HepG2 (cell line): ENCODE measurements around the gene KIAA0319L. TPM values are rescaled to one million over a fixed set of nuclear protein-coding genes. Genes with fewer than 3 reads are reported as not detected.

Experiments
- ATAC-seq: fragments of 200-7000 bp; cut with Tn5 transposase; 3 replicates; pipeline ENCODE4 v1.9.1; 2020; ENCODE audit warnings: mild to moderate bottlenecking, moderate library complexity
- BruUV-seq: library from RNA; stranded (reverse); fragments of 400-500 nt; replicated peaks from 2 replicates; lab custom pipeline; 2021; lab: Mats Ljungman, UMichigan
- CTCF ChIA-PET: fragments of 300-600 bp; formaldehyde crosslinking; extraction: SDS; loops from one replicate; lab custom pipeline; 2021; ENCODE audit warnings: low total read pairs, inconsistent platforms, low intra/inter-chr PET ratio; lab: Yijun Ruan, JAX
- POLR2A ChIA-PET: fragments of 350-600 bp; sonication (Branson Sonifier 250); formaldehyde crosslinking; loops from one replicate; lab custom pipeline; 2020; ENCODE audit warnings: antibody characterized with exemption, inconsistent platforms; lab: Yijun Ruan, JAX
- DNase-seq: peaks from one replicate; pipeline ENCODE4 v3.0.0-alpha.2; 2015; ENCODE audit warnings: low spot score
- FAIRE-seq: peaks from 3 replicates; lab custom pipeline; 2011; peaks lifted over from hg19 to GRCh38; lab: Jason Lieb, UNC
- H2AFZ ChIP-seq: one replicate; pipeline ENCODE4 v1.6.1; 2011; ENCODE audit warnings: low read length, inconsistent platforms
- H3K27ac ChIP-seq: fragments of 300-600 bp; 3 replicates; pipeline ENCODE4 v1.8.0; 2011; ENCODE audit warnings: mixed run types, mild to moderate bottlenecking, mixed read lengths, low read length, inconsistent platforms; ENCODE audit not compliant: insufficient read depth; ENCODE audit errors: extremely low read length
- H3K27me3 ChIP-seq, 2 experiments: fragments of 200-600 bp in 1 of 2; 2 replicates in 1 of 2; 3 replicates in 1 of 2; pipeline versions ENCODE4 v1.6.0 to v1.8.0; 2011; ENCODE audit warnings: low read length in 2 of 2, mild to moderate bottlenecking in 2 of 2, moderate library complexity in 2 of 2, inconsistent platforms in 1 of 2; ENCODE audit not compliant: insufficient read depth in 2 of 2, control insufficient read depth in 1 of 2
- H3K36me3 ChIP-seq, 2 experiments: fragments of 200-600 bp in 1 of 2; replicated peaks in 1 of 2; 2 replicates in 1 of 2; 3 replicates in 1 of 2; pipeline versions ENCODE4 v1.5.1 to v1.8.0; 2011; ENCODE audit warnings: low read length in 2 of 2, inconsistent platforms in 1 of 2; ENCODE audit not compliant: insufficient read depth in 2 of 2, control insufficient read depth in 1 of 2
- H3K4me1 ChIP-seq: 2 replicates; pipeline ENCODE4 v1.5.1; 2012; ENCODE audit warnings: low read length, inconsistent platforms; ENCODE audit not compliant: insufficient read depth
- H3K4me2 ChIP-seq: 2 replicates; pipeline ENCODE4 v1.6.0; 2011; ENCODE audit warnings: low read depth, low read length, inconsistent platforms
- H3K4me3 ChIP-seq, 3 experiments: fragments of 200-600 bp in 1 of 3; sonication (generic), shearing (Covaris generic) in 1 of 3; replicated peaks in 1 of 3; 2 replicates each; pipeline ENCODE4 v1.5.1; 2011 to 2016; ENCODE audit warnings: low read length in 3 of 3, inconsistent platforms in 2 of 3, low read depth in 2 of 3, mild to moderate bottlenecking in 2 of 3, control low read depth in 1 of 3, mixed read lengths in 1 of 3; ENCODE audit not compliant: insufficient read depth in 1 of 3
- H3K79me2 ChIP-seq: one replicate; pipeline ENCODE4 v1.6.1; 2011; ENCODE audit warnings: low read length, inconsistent platforms; ENCODE audit not compliant: insufficient read depth
- H3K9ac ChIP-seq: 2 replicates; pipeline ENCODE4 v1.6.0; 2011; ENCODE audit warnings: mild to moderate bottlenecking, low read depth, low read length, inconsistent platforms; ENCODE audit not compliant: insufficient read depth
- H3K9me3 ChIP-seq: 2 replicates; pipeline ENCODE4 v1.5.1; 2012; ENCODE audit warnings: mild to moderate bottlenecking, low read length
- H4K20me1 ChIP-seq: 2 replicates; pipeline ENCODE4 v1.6.0; 2011; ENCODE audit warnings: inconsistent platforms, mild to moderate bottlenecking, low read length, moderate library complexity; ENCODE audit not compliant: insufficient read depth
- ARID4A ChIP-seq: sonication (generic); formaldehyde crosslinking; IDR thresholded peaks from 2 replicates; pipeline ENCODE4 v1.5.0; 2020; ENCODE audit warnings: mild to moderate bottlenecking, missing genetic modification reagents, borderline replicate concordance
- ATM ChIP-seq: fragments of 450-650 bp; IDR thresholded peaks from 2 replicates; pipeline ENCODE4 v1.7.1; 2017; ENCODE audit warnings: mild to moderate bottlenecking, borderline replicate concordance
- CBX5 ChIP-seq: sonication (generic); formaldehyde crosslinking; IDR thresholded peaks from 2 replicates; pipeline ENCODE4 v1.4.0; 2020; ENCODE audit warnings: missing genetic modification reagents, borderline replicate concordance
- KDM5A ChIP-seq: fragments of 200-600 bp; sonication (generic); IDR thresholded peaks from 2 replicates; pipeline ENCODE4 v1.7.0; 2018; ENCODE audit warnings: antibody characterized with exemption, mild to moderate bottlenecking, low read length, borderline replicate concordance
- MIXL1 ChIP-seq: IDR thresholded peaks from 2 replicates; pipeline ENCODE4 v1.6.1; 2016
- PAX8 ChIP-seq: sonication (generic); formaldehyde crosslinking; IDR thresholded peaks from 2 replicates; pipeline ENCODE4 v1.8.0; 2022; ENCODE audit warnings: mild to moderate bottlenecking, missing genetic modification reagents, borderline replicate concordance
- PHF5A ChIP-seq: IDR thresholded peaks from one replicate; pipeline ENCODE4 v1.6.1; 2018; ENCODE audit warnings: low read depth, missing genetic modification reagents; ENCODE audit not compliant: unreplicated experiment
- PITX1 ChIP-seq: sonication (generic); formaldehyde crosslinking; IDR thresholded peaks from 2 replicates; pipeline ENCODE4 v1.5.1; 2020; ENCODE audit warnings: mild to moderate bottlenecking, missing genetic modification reagents
- RBM22 ChIP-seq: fragments of 200-400 bp; formaldehyde crosslinking; optimal IDR thresholded peaks from 2 replicates; pipeline ENCODE3; 2017; ENCODE audit warnings: mild to moderate bottlenecking, low read length, moderate library complexity
- SIX1 ChIP-seq: sonication (generic); formaldehyde crosslinking; IDR thresholded peaks from 2 replicates; pipeline ENCODE4 v1.4.0; 2020; ENCODE audit warnings: missing genetic modification reagents, borderline replicate concordance
- STAG1 ChIP-seq: sonication (generic); formaldehyde crosslinking; IDR thresholded peaks from 2 replicates; pipeline ENCODE4 v1.4.0; 2020; ENCODE audit warnings: missing genetic modification reagents
- TBX2 ChIP-seq: sonication (generic); formaldehyde crosslinking; IDR thresholded peaks from 2 replicates; pipeline ENCODE4 v1.5.0; 2020; ENCODE audit warnings: missing genetic modification reagents, mild to moderate bottlenecking, borderline replicate concordance
- ZBTB8A ChIP-seq: sonication (generic); formaldehyde crosslinking; IDR thresholded peaks from 2 replicates; pipeline ENCODE4 v1.4.0; 2020; ENCODE audit warnings: mild to moderate bottlenecking, low read depth, missing genetic modification reagents, borderline replicate concordance
- ZNF350 ChIP-seq: sonication (generic); formaldehyde crosslinking; IDR thresholded peaks from 2 replicates; pipeline ENCODE4 v1.4.0; 2020; ENCODE audit warnings: mild to moderate bottlenecking, low read depth, missing genetic modification reagents, borderline replicate concordance
- ZNF768 ChIP-seq: sonication (generic); formaldehyde crosslinking; IDR thresholded peaks from 2 replicates; pipeline ENCODE4 v1.4.0; 2020; ENCODE audit warnings: missing genetic modification reagents
- ZNF780A ChIP-seq: sonication (generic); formaldehyde crosslinking; IDR thresholded peaks from 2 replicates; pipeline ENCODE4 v1.8.0; 2022; ENCODE audit warnings: mild to moderate bottlenecking, missing genetic modification reagents, moderate library complexity
- WGBS: methylation state at CpG from one replicate; pipeline ENCODE4 v1.1.6; 2017; ENCODE audit warnings: low lambda C conversion rate; 5-methylcytosine and 5-hydroxymethylcytosine counted together
- in situ Hi-C: cut with HindIII; loops from 2 replicates; pipeline ENCODE4 v1.10.0; 2017; ENCODE audit warnings: low pct_unique_long_range_greater_than_20kb; ENCODE audit not compliant: extremely low pct_ligation_motif_present
- intact Hi-C: fragments of 100-400 bp; cut with micrococcal nuclease; formaldehyde crosslinking; loops from one replicate; pipeline ENCODE4 v1.10.0; 2022; ENCODE audit not compliant: unreplicated experiment
- polyA plus RNA-seq, 8 experiments: library from polyadenylated mRNA; depleted of rRNA in 3 of 8; stranded (reverse) in 7 of 8; unstranded in 1 of 8; fragments of >200 nt; fragmentation: Illumina TruSeq in 4 of 8; extraction: Trizol in 4 of 8; gene quantifications; 2 replicates each; pipeline versions ENCODE4 v1.2.1 to v1.2.3, GENCODE V29; 2011 to 2016; ENCODE audit warnings: low read depth in 4 of 8, missing spikeins in 1 of 8, mixed read lengths in 1 of 8; ENCODE audit not compliant: insufficient read depth in 1 of 8
- total RNA-seq, 5 experiments: library from RNA; depleted of rRNA; stranded (reverse); fragments of >200 nt; fragmentation: Illumina TruSeq; extraction: Trizol; gene quantifications; 2 replicates each; pipeline ENCODE4 v1.2.3, GENCODE V29; 2016; ENCODE audit warnings: low read depth in 1 of 5
- TF ChIP-seq, protein P1 (sequence below): sonication (generic); formaldehyde crosslinking; IDR thresholded peaks from 2 replicates; pipeline ENCODE4 v1.4.0; 2020; ENCODE audit warnings: low read depth, mild to moderate bottlenecking, missing genetic modification reagents
- TF ChIP-seq, protein P2 (sequence below): sonication (generic); formaldehyde crosslinking; IDR thresholded peaks from 2 replicates; pipeline ENCODE4 v1.4.0; 2020; ENCODE audit warnings: missing genetic modification reagents, borderline replicate concordance

KIAA0319L gene
- total and polyA plus RNA-seq, 2 of the 13 experiments (the other 11 are each of a cell fraction or from before 2014, with no cell fraction given): 33.4 to 82.6 TPM

DNA sequence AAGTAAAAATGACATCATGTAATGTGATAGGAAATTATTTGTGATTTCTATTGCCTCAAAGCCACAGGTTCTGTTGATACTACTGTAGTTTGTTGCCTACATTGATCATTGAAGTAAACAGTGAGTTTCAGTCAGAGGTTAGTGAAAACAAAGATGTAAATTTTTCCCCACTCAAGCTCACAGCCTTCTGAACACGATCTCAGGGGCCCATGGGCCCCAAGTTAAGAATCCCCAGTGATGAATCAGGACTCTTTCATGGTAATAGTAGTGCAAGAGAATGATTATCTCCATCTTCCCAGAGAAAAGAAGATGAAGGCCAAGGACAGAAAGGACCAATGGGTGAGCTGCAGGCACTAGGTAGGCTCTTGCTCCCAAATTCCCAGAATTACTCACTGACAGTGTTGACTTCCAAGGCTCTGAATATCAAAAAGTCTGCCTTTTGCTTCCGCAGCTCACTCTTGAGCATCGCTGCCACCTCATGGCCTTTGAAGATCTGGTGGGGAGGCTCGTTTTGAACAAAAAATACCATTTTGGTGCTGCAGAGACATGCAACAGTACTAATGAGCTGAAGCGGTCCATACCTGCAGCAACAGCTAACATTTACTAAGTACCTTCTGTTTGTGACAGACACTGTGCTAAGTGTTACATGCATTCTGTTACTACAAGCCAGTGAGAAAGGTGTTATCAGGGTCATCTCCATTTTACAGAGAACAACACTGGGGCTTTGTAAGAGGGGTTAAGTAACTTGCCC, 113.3 kb downstream of the KIAA0319L start:
- Histone ChIP-seq H4K20me1 (no peaks in the 10 kb centered on the region), H3K36me3 (peaks cover 25 to 78% of the 10 kb centered on the region in 2 experiments), H3K9me3 (no peaks in the 10 kb centered on the region), H3K4me3 (no peak overlapping the region), H2AFZ (no peak overlapping the region), H3K4me2 (no peak overlapping the region), H3K27me3 (no peaks in the 10 kb centered on the region), H3K27ac (peak overlapping the region; percentile 25), H3K79me2 (no peaks in the 10 kb centered on the region), H3K9ac (no peak overlapping the region), H3K4me1 (peaks cover 25% of the 10 kb centered on the region)
- CTCF ChIA-PET: interaction anchor here (0.6 kb wide), 1 partner anchor 511 kb away, joined by 5 read pairs; no protein-coding TSS in a partner anchor
- DNase-seq: peak; percentile 61
- intact Hi-C loops (loop anchor here (1.0 kb wide), 1 partner anchor 242 kb away; no protein-coding TSS in a partner anchor), in situ Hi-C loops (loop anchor here (10.0 to 25.0 kb wide), 2 partner anchors 101 to 293 kb away; no protein-coding TSS in a partner anchor)
- BruUV-seq: no TSS peak
- 84% methylated on average over 5 of the region's 5 CpGs for WGBS
- POLR2A ChIA-PET: no interaction called here
- ATAC-seq: peak; percentile 80
- no peak for FAIRE-seq
- TF ChIP-seq ZNF780A (CRISPR knock-in tag) (no peak), PHF5A (CRISPR knock-in tag) (no peak), ZBTB8A (CRISPR knock-in tag) (no peak), ARID4A (CRISPR knock-in tag) (no peak), ZNF350 (CRISPR knock-in tag) (no peak), RBM22 (peak; percentile 23), MIXL1 (CRISPR knock-in tag) (no peak), TBX2 (CRISPR knock-in tag) (peak; percentile 71), KDM5A (no peak), CBX5 (CRISPR knock-in tag) (no peak), SIX1 (no peak), PITX1 (CRISPR knock-in tag) (no peak), PAX8 (CRISPR knock-in tag) (no peak), STAG1 (peak; percentile 53), ZNF768 (CRISPR knock-in tag) (no peak), ATM (no peak)
- TF ChIP-seq, protein P1, sequence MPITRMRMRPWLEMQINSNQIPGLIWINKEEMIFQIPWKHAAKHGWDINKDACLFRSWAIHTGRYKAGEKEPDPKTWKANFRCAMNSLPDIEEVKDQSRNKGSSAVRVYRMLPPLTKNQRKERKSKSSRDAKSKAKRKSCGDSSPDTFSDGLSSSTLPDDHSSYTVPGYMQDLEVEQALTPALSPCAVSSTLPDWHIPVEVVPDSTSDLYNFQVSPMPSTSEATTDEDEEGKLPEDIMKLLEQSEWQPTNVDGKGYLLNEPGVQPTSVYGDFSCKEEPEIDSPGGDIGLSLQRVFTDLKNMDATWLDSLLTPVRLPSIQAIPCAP: no peak
- TF ChIP-seq, protein P2, sequence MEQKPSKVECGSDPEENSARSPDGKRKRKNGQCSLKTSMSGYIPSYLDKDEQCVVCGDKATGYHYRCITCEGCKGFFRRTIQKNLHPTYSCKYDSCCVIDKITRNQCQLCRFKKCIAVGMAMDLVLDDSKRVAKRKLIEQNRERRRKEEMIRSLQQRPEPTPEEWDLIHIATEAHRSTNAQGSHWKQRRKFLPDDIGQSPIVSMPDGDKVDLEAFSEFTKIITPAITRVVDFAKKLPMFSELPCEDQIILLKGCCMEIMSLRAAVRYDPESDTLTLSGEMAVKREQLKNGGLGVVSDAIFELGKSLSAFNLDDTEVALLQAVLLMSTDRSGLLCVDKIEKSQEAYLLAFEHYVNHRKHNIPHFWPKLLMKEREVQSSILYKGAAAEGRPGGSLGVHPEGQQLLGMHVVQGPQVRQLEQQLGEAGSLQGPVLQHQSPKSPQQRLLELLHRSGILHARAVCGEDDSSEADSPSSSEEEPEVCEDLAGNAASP (CRISPR knock-in tag): no peak
